SK-N-MC (cell line): Measurements from ENCODE around the gene TRAPPC12.

Experiments
- EZH2 ChIP-seq: fragments of 200-600 bp; sonication (generic); IDR thresholded peaks from one replicate; pipeline ENCODE4 v1.6.1; 2017; ENCODE audit warnings: antibody characterized with exemption
- FOXP2 ChIP-seq: optimal IDR thresholded peaks from 2 replicates; pipeline ENCODE3; 2011; ENCODE audit warnings: mild to moderate bottlenecking, moderate library complexity; ENCODE audit not compliant: insufficient read depth; ENCODE audit errors: extremely low read length, control extremely low read depth

DNA sequence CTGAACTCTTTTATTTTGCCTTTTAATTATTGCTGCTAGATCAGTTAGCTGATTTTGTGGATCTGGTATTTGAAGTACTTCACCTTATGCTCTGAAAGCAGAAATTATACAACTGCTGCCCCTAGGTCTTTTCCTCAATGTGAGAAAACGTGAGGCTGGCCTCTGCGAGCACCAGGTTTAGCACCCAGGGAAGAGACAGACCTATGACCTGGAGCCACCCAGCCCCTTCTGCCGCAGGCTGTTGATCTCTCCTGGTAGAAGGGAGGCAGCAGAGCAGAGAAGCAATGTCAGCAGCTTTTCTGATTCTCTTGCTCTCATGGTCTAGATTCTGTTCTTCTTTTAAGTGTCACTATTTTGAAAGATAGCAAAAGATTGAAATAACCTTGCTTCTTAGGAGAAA, 19.9 kb downstream of the TRAPPC12 start:
- TF ChIP-seq EZH2 (no peak), FOXP2 (no peak)
